ENCODE measurements around the gene NFKBIE. TPM values are rescaled to one million over a fixed set of nuclear protein-coding genes. Genes with fewer than 3 reads are reported as not detected.
A peak's percentile ranks its signal among the peaks of the same experiment; 100 is the strongest.

NFKBIE gene
- total and polyA plus RNA-seq, 9 of the 15 experiments (the other 6 are each of a cell fraction or from before 2014, with no cell fraction given): 2.1 to 16.4 (median 11.7) TPM

GRCh38 chr6:44257025-44257752, 8.2 kb downstream of the NFKBIE start, which contains the start of gene SLC35B2 (continued):
- TF ChIP-seq, protein P1, sequence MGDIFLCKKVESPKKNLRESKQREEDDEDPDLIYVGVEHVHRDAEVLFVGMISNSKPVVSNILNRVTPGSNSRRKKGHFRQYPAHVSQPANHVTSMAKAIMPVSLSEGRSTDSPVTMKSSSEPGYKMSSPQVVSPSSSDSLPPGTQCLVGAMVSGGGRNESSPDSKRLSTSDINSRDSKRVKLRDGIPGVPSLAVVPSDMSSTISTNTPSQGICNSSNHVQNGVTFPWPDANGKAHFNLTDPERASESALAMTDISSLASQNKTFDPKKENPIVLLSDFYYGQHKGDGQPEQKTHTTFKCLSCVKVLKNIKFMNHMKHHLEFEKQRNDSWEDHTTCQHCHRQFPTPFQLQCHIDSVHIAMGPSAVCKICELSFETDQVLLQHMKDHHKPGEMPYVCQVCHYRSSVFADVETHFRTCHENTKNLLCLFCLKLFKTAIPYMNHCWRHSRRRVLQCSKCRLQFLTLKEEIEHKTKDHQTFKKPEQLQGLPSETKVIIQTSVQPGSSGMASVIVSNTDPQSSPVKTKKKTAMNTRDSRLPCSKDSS (IDR thresholded peaks at IDR 0.05; ENCODE audit: low read depth, partially characterized antibody): no peak
- TF ChIP-seq ZNF449 (CRISPR knock-in tag; IDR thresholded peaks at IDR 0.05) (no peak), RBBP5 (IDR thresholded peaks at IDR 0.05; ENCODE audit: borderline replicate concordance, insufficient read depth, low read length, poor library complexity, severe bottlenecking) (peak; percentile 84), PTTG1 (tag; IDR thresholded peaks at IDR 0.05; ENCODE audit: low read depth) (no peak), ZNF445 (CRISPR knock-in tag; IDR thresholded peaks at IDR 0.05; ENCODE audit: low read depth) (no peak), TEAD2 (tag; IDR thresholded peaks at IDR 0.05) (no peak), FOXK1 (CRISPR knock-in tag; IDR thresholded peaks at IDR 0.05; ENCODE audit: borderline replicate concordance) (no peak; the same call in 1 of the 2 replicates), BRD9 (IDR thresholded peaks at IDR 0.05; ENCODE audit: low read depth, partially characterized antibody) (no peak), CBX1 (IDR thresholded peaks at IDR 0.05; ENCODE audit: low read depth) (peak; percentile 65; the same call in 1 of the 2 replicates), ASH1L (IDR thresholded peaks at IDR 0.05; ENCODE audit: borderline replicate concordance, low read depth, partially characterized antibody) (no peak)
- TF ChIP-seq, protein P2, sequence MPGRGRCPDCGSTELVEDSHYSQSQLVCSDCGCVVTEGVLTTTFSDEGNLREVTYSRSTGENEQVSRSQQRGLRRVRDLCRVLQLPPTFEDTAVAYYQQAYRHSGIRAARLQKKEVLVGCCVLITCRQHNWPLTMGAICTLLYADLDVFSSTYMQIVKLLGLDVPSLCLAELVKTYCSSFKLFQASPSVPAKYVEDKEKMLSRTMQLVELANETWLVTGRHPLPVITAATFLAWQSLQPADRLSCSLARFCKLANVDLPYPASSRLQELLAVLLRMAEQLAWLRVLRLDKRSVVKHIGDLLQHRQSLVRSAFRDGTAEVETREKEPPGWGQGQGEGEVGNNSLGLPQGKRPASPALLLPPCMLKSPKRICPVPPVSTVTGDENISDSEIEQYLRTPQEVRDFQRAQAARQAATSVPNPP (IDR thresholded peaks at IDR 0.05; ENCODE audit: borderline replicate concordance, insufficient read depth, insufficient read length): no peak
